MM.1S (cell line): ENCODE measurements around the gene TRAF1.

Experiments used
- DNase-seq: peaks from one replicate; pipeline ENCODE4 v3.0.0-alpha.2; 2015
- H2AFZ ChIP-seq: fragments of 300-600 bp; sonication (generic); 2 replicates; pipeline ENCODE4 v1.6.0; 2016; ENCODE audit warnings: antibody characterized with exemption, low read length
- H3F3A ChIP-seq: fragments of 300-600 bp; sonication (generic); 2 replicates; pipeline ENCODE4 v1.6.1; 2016; ENCODE audit warnings: mild to moderate bottlenecking, antibody characterized with exemption, low read length, moderate library complexity, mixed read lengths; ENCODE audit not compliant: insufficient read depth
- H3K27ac ChIP-seq: fragments of 300-600 bp; sonication (generic); 2 replicates; pipeline ENCODE4 v1.5.1; 2016; ENCODE audit warnings: mild to moderate bottlenecking, low read length
- H3K27me3 ChIP-seq: fragments of 300-600 bp; sonication (generic); replicated peaks from 2 replicates; pipeline ENCODE4 v1.6.0; 2016; ENCODE audit warnings: low read length; ENCODE audit not compliant: insufficient read depth
- H3K36me3 ChIP-seq: fragments of 300-600 bp; sonication (generic); replicated peaks from 2 replicates; pipeline ENCODE4 v1.6.1; 2016; ENCODE audit warnings: mild to moderate bottlenecking, low read length, mixed read lengths; ENCODE audit not compliant: insufficient read depth
- H3K4me1 ChIP-seq: fragments of 300-600 bp; sonication (generic); 2 replicates; pipeline ENCODE4 v1.6.1; 2016; ENCODE audit warnings: low read length, mixed read lengths
- H3K4me2 ChIP-seq: fragments of 300-600 bp; sonication (generic); 2 replicates; pipeline ENCODE4 v1.6.0; 2016; ENCODE audit warnings: low read depth, low read length
- H3K4me3 ChIP-seq: fragments of 300-600 bp; sonication (generic); 2 replicates; pipeline ENCODE4 v1.5.1; 2016; ENCODE audit warnings: low read length, mixed read lengths
- H3K79me2 ChIP-seq: fragments of 300-600 bp; sonication (generic); 2 replicates; pipeline ENCODE4 v1.6.1; 2016; ENCODE audit warnings: mixed run types, low read length, mixed read lengths
- H3K9ac ChIP-seq: fragments of 300-600 bp; sonication (generic); 2 replicates; pipeline ENCODE4 v1.6.1; 2016; ENCODE audit warnings: low read length, mixed read lengths
- H3K9me2 ChIP-seq: fragments of 300-600 bp; sonication (generic); replicated peaks from 2 replicates; pipeline ENCODE4 v1.6.1; 2016; ENCODE audit warnings: mild to moderate bottlenecking, low read length, mixed read lengths; ENCODE audit not compliant: insufficient read depth
- H3K9me3 ChIP-seq: fragments of 300-600 bp; sonication (generic); replicated peaks from 2 replicates; pipeline ENCODE4 v1.6.1; 2016; ENCODE audit warnings: mild to moderate bottlenecking, low read length, mixed read lengths; ENCODE audit not compliant: insufficient read depth
- H4K20me1 ChIP-seq: fragments of 300-600 bp; sonication (generic); 2 replicates; pipeline ENCODE4 v1.6.1; 2016; ENCODE audit warnings: mild to moderate bottlenecking, low read length, moderate library complexity, mixed read lengths; ENCODE audit not compliant: insufficient read depth
- EZH2 ChIP-seq: fragments of 300-600 bp; sonication (generic); optimal IDR thresholded peaks from 2 replicates; pipeline ENCODE3; 2017; ENCODE audit warnings: low read depth, mild to moderate bottlenecking, antibody characterized with exemption, low read length, mixed read lengths
- EZH2phosphoT487 ChIP-seq: fragments of 300-600 bp; sonication (generic); IDR thresholded peaks from 2 replicates; pipeline ENCODE4 v1.6.1; 2018; ENCODE audit warnings: antibody characterized with exemption, low read length
- TF ChIP-seq, protein P1 (sequence below): fragments of 300-600 bp; sonication (generic); IDR thresholded peaks from 2 replicates; pipeline ENCODE4 v1.5.1; 2016; ENCODE audit warnings: antibody characterized with exemption, low read length, mixed read lengths

The TRAF1 gene

DNA sequence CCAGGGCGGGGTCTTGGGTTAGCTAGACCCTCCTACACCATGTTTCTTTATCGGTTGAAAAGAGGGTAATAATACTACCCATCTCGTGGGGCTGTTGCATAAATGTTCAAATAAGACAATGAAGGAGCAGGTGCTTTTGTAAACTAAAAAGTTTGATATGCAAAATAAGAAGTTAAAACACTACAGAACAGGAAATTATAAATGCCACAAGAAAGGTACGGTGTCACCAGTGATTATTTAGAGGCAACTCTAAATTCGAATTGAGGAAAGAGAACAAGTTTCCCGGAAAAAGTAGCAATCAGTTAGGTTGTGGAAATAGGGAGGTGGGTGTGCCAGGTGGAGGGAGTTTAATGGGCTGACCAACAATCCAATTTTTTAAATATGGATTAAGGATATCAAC lies 47.1 kb downstream of the TRAF1 start:
- Histone ChIP-seq H3K27ac (no peak overlapping the region), H3K36me3 (0 out of 2 replicates have a peak, but pooled peaks cover 3% of the 10 kb centered on the region), H4K20me1 (no peaks in the 10 kb centered on the region), H3K9me2 (no peaks in the 10 kb centered on the region), H2AFZ (no peak overlapping the region), H3F3A (peaks cover 48% of the 10 kb centered on the region), H3K79me2 (peaks cover 27% of the 10 kb centered on the region), H3K4me1 (peaks cover 51% of the 10 kb centered on the region), H3K9ac (no peak overlapping the region), H3K27me3 (no peaks in the 10 kb centered on the region), H3K4me2 (no peak overlapping the region), H3K9me3 (no peaks in the 10 kb centered on the region), H3K4me3 (no peak overlapping the region)
- DNase-seq, result no peak
- TF ChIP-seq EZH2, result no peak
- TF ChIP-seq EZH2phosphoT487, result no peak
- TF ChIP-seq, protein P1, sequence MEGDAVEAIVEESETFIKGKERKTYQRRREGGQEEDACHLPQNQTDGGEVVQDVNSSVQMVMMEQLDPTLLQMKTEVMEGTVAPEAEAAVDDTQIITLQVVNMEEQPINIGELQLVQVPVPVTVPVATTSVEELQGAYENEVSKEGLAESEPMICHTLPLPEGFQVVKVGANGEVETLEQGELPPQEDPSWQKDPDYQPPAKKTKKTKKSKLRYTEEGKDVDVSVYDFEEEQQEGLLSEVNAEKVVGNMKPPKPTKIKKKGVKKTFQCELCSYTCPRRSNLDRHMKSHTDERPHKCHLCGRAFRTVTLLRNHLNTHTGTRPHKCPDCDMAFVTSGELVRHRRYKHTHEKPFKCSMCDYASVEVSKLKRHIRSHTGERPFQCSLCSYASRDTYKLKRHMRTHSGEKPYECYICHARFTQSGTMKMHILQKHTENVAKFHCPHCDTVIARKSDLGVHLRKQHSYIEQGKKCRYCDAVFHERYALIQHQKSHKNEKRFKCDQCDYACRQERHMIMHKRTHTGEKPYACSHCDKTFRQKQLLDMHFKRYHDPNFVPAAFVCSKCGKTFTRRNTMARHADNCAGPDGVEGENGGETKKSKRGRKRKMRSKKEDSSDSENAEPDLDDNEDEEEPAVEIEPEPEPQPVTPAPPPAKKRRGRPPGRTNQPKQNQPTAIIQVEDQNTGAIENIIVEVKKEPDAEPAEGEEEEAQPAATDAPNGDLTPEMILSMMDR, result no peak

DNA sequence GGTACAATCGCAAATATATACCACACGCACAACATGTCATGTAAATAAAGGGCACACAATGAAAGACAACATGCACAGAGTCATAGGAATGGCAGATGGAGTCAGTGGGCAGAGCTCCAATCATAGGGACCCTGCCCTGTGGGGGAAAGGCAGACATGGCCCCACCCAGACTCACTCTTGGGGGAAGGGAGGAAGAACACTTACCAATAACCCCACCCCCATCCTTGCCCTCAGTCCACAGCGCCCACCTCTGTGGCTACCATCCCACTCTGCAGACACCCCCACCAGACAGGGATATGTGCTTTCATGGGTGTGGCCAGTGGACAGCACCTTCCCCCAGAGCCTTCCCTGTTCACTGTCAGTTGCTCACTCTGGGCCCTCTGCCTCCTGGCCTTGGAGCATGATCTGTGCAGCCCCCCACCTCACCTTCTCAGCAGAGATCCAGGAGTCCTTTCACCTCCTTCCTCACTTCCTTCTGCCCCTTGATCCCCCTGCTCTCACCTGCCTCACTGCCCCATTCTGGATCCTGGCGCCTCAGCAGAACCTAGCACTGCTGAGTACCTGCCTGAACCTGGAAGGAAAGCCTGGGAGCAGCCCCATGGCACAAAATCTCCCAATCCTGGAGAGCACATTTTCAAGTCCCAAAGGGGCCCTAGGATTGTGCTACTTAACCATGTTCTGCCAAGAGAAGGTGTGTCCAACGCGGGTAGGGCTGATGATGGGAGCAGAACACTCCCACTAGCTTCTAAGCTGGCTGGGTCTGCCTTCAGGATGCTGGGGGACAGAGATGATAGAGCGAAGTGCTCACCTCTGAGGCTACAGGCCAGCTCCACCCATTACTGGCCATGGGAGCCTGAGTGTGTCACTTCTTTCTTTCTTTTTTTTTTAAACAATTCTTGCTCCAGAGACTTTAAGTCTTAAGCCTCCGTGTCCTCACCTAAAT lies 48.1 kb downstream of the TRAF1 start:
- Histone ChIP-seq H3K9me2 (no peaks in the 10 kb centered on the region), H2AFZ (0 out of 2 replicates have a peak overlapping the region, but pooled peaks have one; percentile 4), H3K27me3 (no peaks in the 10 kb centered on the region), H4K20me1 (no peaks in the 10 kb centered on the region), H3K27ac (peak overlapping the region; percentile 99), H3K4me2 (peak overlapping the region; percentile 93), H3K9me3 (no peaks in the 10 kb centered on the region), H3K4me3 (peak overlapping the region; percentile 85), H3K9ac (peak overlapping the region; percentile 98), H3F3A (peaks cover 58% of the 10 kb centered on the region), H3K4me1 (peaks cover 61% of the 10 kb centered on the region), H3K79me2 (peaks cover 33% of the 10 kb centered on the region), H3K36me3 (0 out of 2 replicates have a peak, but pooled peaks cover 3% of the 10 kb centered on the region)
- TF ChIP-seq EZH2 (no peak), EZH2phosphoT487 (no peak)
- TF ChIP-seq, protein P1, result no peak
- DNase-seq, result no peak

DNA sequence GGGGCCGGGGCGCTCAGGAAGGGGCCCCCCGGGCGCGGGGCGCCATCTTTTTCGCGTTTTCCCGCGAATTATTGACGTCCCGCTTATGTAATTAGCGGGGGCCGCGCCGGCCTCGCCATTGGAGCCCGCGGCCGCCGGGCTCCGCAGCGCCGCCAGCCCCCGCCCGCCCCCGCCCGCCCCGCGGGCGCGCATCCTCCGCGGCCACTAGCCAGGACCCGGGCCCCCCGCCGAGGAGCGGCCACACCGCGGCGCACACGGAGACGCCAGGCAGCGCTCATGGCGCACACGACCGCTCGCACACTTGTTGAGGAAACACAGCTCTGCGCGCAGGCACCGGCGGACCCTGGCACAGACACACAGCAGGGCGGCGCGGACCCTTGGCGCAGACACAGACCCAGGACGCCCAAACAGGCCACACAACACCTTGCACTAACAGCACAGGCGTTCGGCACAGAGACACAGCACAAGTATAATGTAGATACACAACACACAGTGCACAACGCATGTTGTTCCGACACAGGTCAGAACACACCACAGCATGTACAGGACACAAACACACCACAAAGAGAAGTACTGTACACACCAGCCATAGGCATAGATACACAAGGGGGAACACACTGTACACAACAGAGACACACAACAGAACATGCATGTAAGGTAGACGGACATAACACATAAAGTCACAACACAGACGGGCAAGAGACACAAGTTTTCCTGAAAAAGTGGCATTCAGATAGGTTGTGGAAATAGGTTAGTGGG lies 49.1 kb downstream of the TRAF1 start:
- TF ChIP-seq EZH2, result no peak
- TF ChIP-seq, protein P1, result peak; percentile 22; the same call in 1 of the 2 replicates
- no peaks in the 10 kb centered on the region for H3K27me3 ChIP-seq
- peaks cover 61% of the 10 kb centered on the region for H3F3A ChIP-seq
- H3K9me3 ChIP-seq, result no peaks in the 10 kb centered on the region
- peak overlapping the region; percentile 93 for H3K4me2 ChIP-seq
- peak; percentile 83 for DNase-seq
- H3K9me2 ChIP-seq, result no peaks in the 10 kb centered on the region
- H2AFZ ChIP-seq, result peak overlapping the region; percentile 55; the same call in 1 of the 2 replicates
- peak overlapping the region; percentile 99 for H3K27ac ChIP-seq
- 0 out of 2 replicates have a peak, but pooled peaks cover 3% of the 10 kb centered on the region for H3K36me3 ChIP-seq
- H3K79me2 ChIP-seq, result peaks cover 33% of the 10 kb centered on the region
- H3K4me1 ChIP-seq, result peaks cover 59% of the 10 kb centered on the region
- no peaks in the 10 kb centered on the region for H4K20me1 ChIP-seq
- H3K9ac ChIP-seq, result peak overlapping the region; percentile 98
- peak overlapping the region; percentile 85 for H3K4me3 ChIP-seq
